HL-60 (cell line): ENCODE measurements around the gene PDLIM5.

Source experiments
- DNase-seq, 2 experiments: peaks; one replicate each; pipeline ENCODE4 v3.0.0-alpha.2; 2010 to 2020; ENCODE audit warnings: low read depth in 1 of 2, low spot score in 1 of 2
- H3K27ac ChIP-seq: fragments of 250-450 bp; sonication (Bioruptor Pico); replicated peaks from 2 replicates; pipeline ENCODE4 v1.5.1; 2020; ENCODE audit warnings: mild to moderate bottlenecking, moderate library complexity
- H3K27me3 ChIP-seq: fragments of 250-450 bp; sonication (Bioruptor Pico); 2 replicates; pipeline ENCODE4 v1.5.1; 2021; ENCODE audit warnings: mild to moderate bottlenecking, moderate library complexity; ENCODE audit not compliant: insufficient read depth, poor library complexity, severe bottlenecking
- H3K4me3 ChIP-seq: replicated peaks from 2 replicates; pipeline ENCODE4 v1.5.1; 2011; ENCODE audit warnings: mild to moderate bottlenecking, control low read depth, low read length; ENCODE audit not compliant: insufficient read depth
- GABPA ChIP-seq: IDR thresholded peaks from 2 replicates; pipeline ENCODE4 v1.6.1; 2012; ENCODE audit warnings: low read depth
- POLR2AphosphoS5 ChIP-seq: IDR thresholded peaks from 2 replicates; pipeline ENCODE4 v1.6.1; 2012; ENCODE audit warnings: low read depth
- SPI1 ChIP-seq: IDR thresholded peaks from 2 replicates; pipeline ENCODE4 v1.6.1; 2012; ENCODE audit warnings: low read depth, mild to moderate bottlenecking, borderline replicate concordance
- TF ChIP-seq, protein P1 (sequence below): IDR thresholded peaks from 2 replicates; pipeline ENCODE4 v1.6.1; 2012; ENCODE audit warnings: low read depth; ENCODE audit not compliant: insufficient replicate concordance
- TF ChIP-seq, protein P2 (sequence below): IDR thresholded peaks from one replicate; pipeline ENCODE4 v1.5.1; 2011; ENCODE audit warnings: low read length, control low read depth, inconsistent platforms; ENCODE audit not compliant: insufficient read depth

PDLIM5 gene

DNA sequence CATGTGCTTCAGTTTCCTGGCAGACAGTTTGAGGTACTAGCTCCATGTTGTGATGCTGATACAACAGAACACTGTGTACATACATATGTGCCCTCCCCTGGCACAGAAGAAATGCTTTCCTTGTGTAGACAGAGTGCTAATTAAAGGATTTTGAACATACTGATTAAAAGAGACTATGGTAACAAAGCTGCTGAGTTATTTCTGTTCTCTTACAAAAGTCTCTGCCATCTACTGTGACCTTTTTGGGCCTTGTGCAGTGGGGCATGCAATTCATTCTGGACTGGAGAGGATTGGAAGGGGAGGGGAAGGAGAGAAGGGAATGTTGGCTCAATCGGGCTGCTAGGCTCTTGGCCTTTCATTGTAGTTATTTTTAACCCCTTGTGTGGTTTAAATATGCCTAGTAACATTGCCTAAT is 6.0 kb downstream of the PDLIM5 start:
- Histone ChIP-seq H3K27ac (no peak overlapping the region), H3K4me3 (no peak overlapping the region), H3K27me3 (no peaks in the 10 kb centered on the region)
- no peak for DNase-seq
- TF ChIP-seq GABPA (no peak), POLR2AphosphoS5 (no peak), SPI1 (no peak)
- TF ChIP-seq, protein P1, sequence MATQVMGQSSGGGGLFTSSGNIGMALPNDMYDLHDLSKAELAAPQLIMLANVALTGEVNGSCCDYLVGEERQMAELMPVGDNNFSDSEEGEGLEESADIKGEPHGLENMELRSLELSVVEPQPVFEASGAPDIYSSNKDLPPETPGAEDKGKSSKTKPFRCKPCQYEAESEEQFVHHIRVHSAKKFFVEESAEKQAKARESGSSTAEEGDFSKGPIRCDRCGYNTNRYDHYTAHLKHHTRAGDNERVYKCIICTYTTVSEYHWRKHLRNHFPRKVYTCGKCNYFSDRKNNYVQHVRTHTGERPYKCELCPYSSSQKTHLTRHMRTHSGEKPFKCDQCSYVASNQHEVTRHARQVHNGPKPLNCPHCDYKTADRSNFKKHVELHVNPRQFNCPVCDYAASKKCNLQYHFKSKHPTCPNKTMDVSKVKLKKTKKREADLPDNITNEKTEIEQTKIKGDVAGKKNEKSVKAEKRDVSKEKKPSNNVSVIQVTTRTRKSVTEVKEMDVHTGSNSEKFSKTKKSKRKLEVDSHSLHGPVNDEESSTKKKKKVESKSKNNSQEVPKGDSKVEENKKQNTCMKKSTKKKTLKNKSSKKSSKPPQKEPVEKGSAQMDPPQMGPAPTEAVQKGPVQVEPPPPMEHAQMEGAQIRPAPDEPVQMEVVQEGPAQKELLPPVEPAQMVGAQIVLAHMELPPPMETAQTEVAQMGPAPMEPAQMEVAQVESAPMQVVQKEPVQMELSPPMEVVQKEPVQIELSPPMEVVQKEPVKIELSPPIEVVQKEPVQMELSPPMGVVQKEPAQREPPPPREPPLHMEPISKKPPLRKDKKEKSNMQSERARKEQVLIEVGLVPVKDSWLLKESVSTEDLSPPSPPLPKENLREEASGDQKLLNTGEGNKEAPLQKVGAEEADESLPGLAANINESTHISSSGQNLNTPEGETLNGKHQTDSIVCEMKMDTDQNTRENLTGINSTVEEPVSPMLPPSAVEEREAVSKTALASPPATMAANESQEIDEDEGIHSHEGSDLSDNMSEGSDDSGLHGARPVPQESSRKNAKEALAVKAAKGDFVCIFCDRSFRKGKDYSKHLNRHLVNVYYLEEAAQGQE: no peak
- TF ChIP-seq, protein P2, sequence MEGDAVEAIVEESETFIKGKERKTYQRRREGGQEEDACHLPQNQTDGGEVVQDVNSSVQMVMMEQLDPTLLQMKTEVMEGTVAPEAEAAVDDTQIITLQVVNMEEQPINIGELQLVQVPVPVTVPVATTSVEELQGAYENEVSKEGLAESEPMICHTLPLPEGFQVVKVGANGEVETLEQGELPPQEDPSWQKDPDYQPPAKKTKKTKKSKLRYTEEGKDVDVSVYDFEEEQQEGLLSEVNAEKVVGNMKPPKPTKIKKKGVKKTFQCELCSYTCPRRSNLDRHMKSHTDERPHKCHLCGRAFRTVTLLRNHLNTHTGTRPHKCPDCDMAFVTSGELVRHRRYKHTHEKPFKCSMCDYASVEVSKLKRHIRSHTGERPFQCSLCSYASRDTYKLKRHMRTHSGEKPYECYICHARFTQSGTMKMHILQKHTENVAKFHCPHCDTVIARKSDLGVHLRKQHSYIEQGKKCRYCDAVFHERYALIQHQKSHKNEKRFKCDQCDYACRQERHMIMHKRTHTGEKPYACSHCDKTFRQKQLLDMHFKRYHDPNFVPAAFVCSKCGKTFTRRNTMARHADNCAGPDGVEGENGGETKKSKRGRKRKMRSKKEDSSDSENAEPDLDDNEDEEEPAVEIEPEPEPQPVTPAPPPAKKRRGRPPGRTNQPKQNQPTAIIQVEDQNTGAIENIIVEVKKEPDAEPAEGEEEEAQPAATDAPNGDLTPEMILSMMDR: no peak

DNA sequence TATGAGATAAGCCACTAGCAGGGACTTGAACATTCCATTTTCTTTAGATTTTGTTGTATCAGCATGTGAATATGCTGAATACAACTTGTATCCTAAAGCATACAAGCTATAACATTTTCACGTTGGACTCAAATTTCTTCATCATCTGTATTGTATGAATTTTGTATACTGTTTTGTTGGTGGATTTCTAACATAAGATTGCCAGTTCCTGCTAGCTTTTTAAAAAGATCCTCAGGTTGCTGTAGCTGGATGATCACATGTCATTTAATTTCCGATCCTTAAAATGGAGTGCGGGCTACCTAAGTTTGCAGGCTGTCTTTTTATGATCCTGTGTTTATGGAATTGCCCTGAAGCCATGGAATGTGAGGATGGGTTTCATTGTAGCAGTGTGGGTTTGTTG is 6.9 kb downstream of the PDLIM5 start:
- TF ChIP-seq GABPA: no peak
- TF ChIP-seq, protein P1: no peak
- TF ChIP-seq POLR2AphosphoS5: no peak
- TF ChIP-seq, protein P2: no peak
- no peak for TF ChIP-seq SPI1
- no peaks in the 10 kb centered on the region for H3K27me3 ChIP-seq
- H3K27ac ChIP-seq: no peak overlapping the region
- no peak for DNase-seq
- H3K4me3 ChIP-seq: no peak overlapping the region

DNA sequence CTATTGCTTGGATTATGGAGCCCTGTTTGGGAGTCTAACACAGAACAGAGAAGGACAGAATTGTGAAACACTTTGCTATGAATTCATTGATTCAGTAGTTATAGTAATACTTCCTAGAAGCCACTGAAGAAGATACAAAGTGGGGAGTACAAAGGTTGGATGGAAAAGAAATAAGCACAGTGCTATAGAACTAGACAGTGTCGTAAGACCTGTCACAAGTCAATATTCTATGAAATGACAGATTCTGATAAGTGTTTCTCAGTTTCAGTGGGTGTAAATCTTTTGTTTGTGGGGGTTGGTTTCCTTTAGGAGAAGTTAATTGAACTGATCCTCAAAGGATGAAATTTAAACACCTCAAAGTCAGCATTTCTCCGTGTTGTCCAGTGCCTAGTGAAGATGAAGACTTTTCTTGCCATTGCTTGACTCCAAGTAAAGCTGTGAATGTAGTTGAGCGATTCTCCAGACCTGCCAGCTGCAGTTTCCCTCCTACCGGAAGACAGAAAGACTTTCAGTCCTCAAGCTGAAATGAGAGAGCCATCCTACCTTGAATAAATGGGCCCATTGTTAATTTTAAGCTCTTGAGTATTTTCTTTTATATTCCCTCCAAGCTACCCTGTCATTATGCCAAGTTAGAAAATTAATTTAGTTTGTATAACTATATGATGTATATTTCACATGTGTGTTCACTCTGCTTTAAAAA is 7.9 kb downstream of the PDLIM5 start:
- Histone ChIP-seq H3K27me3 (no peaks in the 10 kb centered on the region), H3K4me3 (no peak overlapping the region), H3K27ac (no peak overlapping the region)
- TF ChIP-seq, protein P2: no peak
- TF ChIP-seq GABPA (no peak), SPI1 (no peak), POLR2AphosphoS5 (no peak)
- TF ChIP-seq, protein P1: no peak
- DNase-seq: no peak
